Vagina (tissue), 2 donors: Measurements from ENCODE around the gene TLCD3A.

Experiments
- POLR2A ChIP-seq, 2 donors: fragments of 450-650 bp; IDR thresholded peaks; one replicate each; pipeline ENCODE4 v1.6.1; 2017; ENCODE audit warnings: antibody characterized with exemption in 2 of 2, mild to moderate bottlenecking in 2 of 2, moderate library complexity in 2 of 2
- POLR2AphosphoS5 ChIP-seq, 2 donors: sonication (generic); formaldehyde crosslinking; IDR thresholded peaks; one replicate each; pipeline ENCODE4 v1.9.0; 2017; ENCODE audit warnings: antibody characterized with exemption in 2 of 2, mild to moderate bottlenecking in 2 of 2, low read depth in 1 of 2; ENCODE audit not compliant: insufficient read depth in 1 of 2
- TF ChIP-seq, protein P1 (sequence below), 3 experiments: fragments of 450-650 bp in 2 of 3; fragments of 200-600 bp in 1 of 3; sonication (generic) in 1 of 3; IDR thresholded peaks; one replicate each; pipeline ENCODE4 v1.5.1; 2017 to 2019; ENCODE audit warnings: antibody characterized with exemption in 3 of 3, mild to moderate bottlenecking in 2 of 3, moderate library complexity in 2 of 3

DNA sequence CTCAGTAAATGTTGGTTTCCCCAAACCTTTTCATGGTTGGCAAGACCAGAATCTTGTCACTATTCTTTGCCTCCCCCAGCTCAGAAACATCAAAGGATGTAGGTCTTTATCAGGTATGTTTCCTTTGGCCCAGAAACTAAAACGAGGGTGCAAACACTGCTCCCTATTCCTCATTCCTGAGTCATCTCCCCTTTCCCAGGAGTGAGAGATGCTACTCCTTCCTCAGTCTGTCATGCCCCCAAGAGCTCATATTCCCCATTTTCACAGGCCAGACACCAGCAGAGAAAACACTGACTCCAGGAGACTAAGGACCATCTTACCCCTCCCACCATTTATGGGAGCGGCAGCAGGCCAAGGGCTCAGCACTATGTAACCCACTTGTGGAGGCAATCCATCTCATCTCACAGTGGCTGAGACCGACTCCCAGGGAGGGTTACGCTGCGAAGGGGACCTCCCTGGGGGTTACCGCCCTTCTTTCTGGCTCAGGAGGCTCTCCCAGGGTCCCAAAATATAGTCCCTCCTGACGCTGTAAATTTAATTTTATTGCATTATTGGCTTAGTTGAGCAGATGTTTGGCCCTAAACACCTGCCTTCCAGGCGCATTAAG is 18.1 kb downstream of the TLCD3A start:
- TF ChIP-seq POLR2AphosphoS5 (IDR thresholded peaks at IDR 0.05; ENCODE audit: insufficient read depth in 1 of 2, low read depth in 1 of 2) = no peak
- TF ChIP-seq, protein P1, sequence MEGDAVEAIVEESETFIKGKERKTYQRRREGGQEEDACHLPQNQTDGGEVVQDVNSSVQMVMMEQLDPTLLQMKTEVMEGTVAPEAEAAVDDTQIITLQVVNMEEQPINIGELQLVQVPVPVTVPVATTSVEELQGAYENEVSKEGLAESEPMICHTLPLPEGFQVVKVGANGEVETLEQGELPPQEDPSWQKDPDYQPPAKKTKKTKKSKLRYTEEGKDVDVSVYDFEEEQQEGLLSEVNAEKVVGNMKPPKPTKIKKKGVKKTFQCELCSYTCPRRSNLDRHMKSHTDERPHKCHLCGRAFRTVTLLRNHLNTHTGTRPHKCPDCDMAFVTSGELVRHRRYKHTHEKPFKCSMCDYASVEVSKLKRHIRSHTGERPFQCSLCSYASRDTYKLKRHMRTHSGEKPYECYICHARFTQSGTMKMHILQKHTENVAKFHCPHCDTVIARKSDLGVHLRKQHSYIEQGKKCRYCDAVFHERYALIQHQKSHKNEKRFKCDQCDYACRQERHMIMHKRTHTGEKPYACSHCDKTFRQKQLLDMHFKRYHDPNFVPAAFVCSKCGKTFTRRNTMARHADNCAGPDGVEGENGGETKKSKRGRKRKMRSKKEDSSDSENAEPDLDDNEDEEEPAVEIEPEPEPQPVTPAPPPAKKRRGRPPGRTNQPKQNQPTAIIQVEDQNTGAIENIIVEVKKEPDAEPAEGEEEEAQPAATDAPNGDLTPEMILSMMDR (IDR thresholded peaks at IDR 0.05) = no peak
- TF ChIP-seq POLR2A (IDR thresholded peaks at IDR 0.05) = no peak
